ENCODE data around the gene TNS3. TPM values are rescaled to one million over a fixed set of nuclear protein-coding genes. Genes with fewer than 3 reads are reported as not detected.
A peak's percentile ranks its signal among the peaks of the same experiment; 100 is the strongest.

The TNS3 gene
- total and polyA plus RNA-seq, 5 donors from 2014 or later = 1.4 TPM; not detected in 4

- ATAC-seq (ENCODE audit: low read depth in 2 of 2) (no peak), DNase-seq (no peak)
- Histone ChIP-seq H3K27me3 (ENCODE audit: control insufficient read depth, insufficient read depth, low read length) (no peaks in the 10 kb centered on the region), H3K27ac (ENCODE audit: insufficient read depth, low read length, poor library complexity, severe bottlenecking) (no peak overlapping the region), H3K9me3 (ENCODE audit: control insufficient read depth in 2 of 2, low read length in 2 of 2) (no peaks in the 10 kb centered on the region), H3K4me3 (ENCODE audit: low read depth, low read length) (no peak overlapping the region), H3K36me3 (ENCODE audit: control insufficient read depth, insufficient read depth, low read length) (no peaks in the 10 kb centered on the region), H3K4me1 (ENCODE audit: control insufficient read depth, insufficient read depth, low read length, poor library complexity, severe bottlenecking) (no peaks in the 10 kb centered on the region)
- no peak overlapping the region for H3K4me3 Mint-ChIP-seq
- H3K27me3 Mint-ChIP-seq = no peaks in the 10 kb centered on the region
- H3K27ac Mint-ChIP-seq = no peak overlapping the region
- peaks cover 0 to 9% (median 0%) of the 10 kb centered on the region in 4 donors for H3K4me1 Mint-ChIP-seq
- no peaks in the 10 kb centered on the region for H3K36me3 Mint-ChIP-seq
- H3K9me3 Mint-ChIP-seq = peaks cover 0 to 4% (median 0%) of the 10 kb centered on the region in 7 donors
Measured at GRCh38 chr7:47480576-47481538, 101.1 kb downstream of the TNS3 start.

GRCh38 chr7:47479821-47480575 is 101.9 kb downstream of the TNS3 start:
- H3K4me3 ChIP-seq (ENCODE audit: low read depth, low read length) = no peak overlapping the region

GRCh38 chr7:47478926-47479711 is 102.8 kb downstream of the TNS3 start:
- ATAC-seq (ENCODE audit: low read depth in 2 of 2) (no peak), DNase-seq (no peak)
- H3K4me1 ChIP-seq (ENCODE audit: control insufficient read depth, insufficient read depth, low read length, poor library complexity, severe bottlenecking) = no peaks in the 10 kb centered on the region

More at GRCh38 chr7:47479821-47480575, 101.9 kb downstream of the TNS3 start:
- H3K4me1 ChIP-seq (ENCODE audit: control insufficient read depth, insufficient read depth, low read length, poor library complexity, severe bottlenecking) = no peaks in the 10 kb centered on the region
- no peak overlapping the region for H3K4me3 Mint-ChIP-seq
- ATAC-seq (ENCODE audit: low read depth in 2 of 2) (no peak), DNase-seq (no peak)
- H3K27me3 ChIP-seq (ENCODE audit: control insufficient read depth, insufficient read depth, low read length) = no peaks in the 10 kb centered on the region
- peaks cover 0 to 4% (median 0%) of the 10 kb centered on the region in 7 donors for H3K9me3 Mint-ChIP-seq
- H3K27me3 Mint-ChIP-seq = no peaks in the 10 kb centered on the region
- no peaks in the 10 kb centered on the region for H3K9me3 ChIP-seq (ENCODE audit: control insufficient read depth in 2 of 2, low read length in 2 of 2)
- no peaks in the 10 kb centered on the region for H3K36me3 ChIP-seq (ENCODE audit: control insufficient read depth, insufficient read depth, low read length)
- no peak overlapping the region for H3K27ac ChIP-seq (ENCODE audit: insufficient read depth, low read length, poor library complexity, severe bottlenecking)
- no peaks in the 10 kb centered on the region for H3K36me3 Mint-ChIP-seq
- H3K27ac Mint-ChIP-seq = no peak overlapping the region
- H3K4me1 Mint-ChIP-seq = peaks cover 0 to 9% (median 0%) of the 10 kb centered on the region in 4 donors

GRCh38 chr7:47478017-47478344 is 103.9 kb downstream of the TNS3 start:
- DNase-seq (no peak), ATAC-seq (ENCODE audit: low read depth in 2 of 2) (no peak)
- no peak overlapping the region for H3K27ac ChIP-seq (ENCODE audit: insufficient read depth, low read length, poor library complexity, severe bottlenecking)
- H3K4me1 Mint-ChIP-seq = peaks cover 0 to 9% (median 0%) of the 10 kb centered on the region in 4 donors
- peaks cover 0 to 4% (median 0%) of the 10 kb centered on the region in 7 donors for H3K9me3 Mint-ChIP-seq
- H3K4me3 ChIP-seq (ENCODE audit: low read depth, low read length) = no peak overlapping the region
- H3K27me3 Mint-ChIP-seq = no peaks in the 10 kb centered on the region
- no peaks in the 10 kb centered on the region for H3K27me3 ChIP-seq (ENCODE audit: control insufficient read depth, insufficient read depth, low read length)
- no peaks in the 10 kb centered on the region for H3K4me1 ChIP-seq (ENCODE audit: control insufficient read depth, insufficient read depth, low read length, poor library complexity, severe bottlenecking)
- H3K9me3 ChIP-seq (ENCODE audit: control insufficient read depth in 2 of 2, low read length in 2 of 2) = no peaks in the 10 kb centered on the region
- no peaks in the 10 kb centered on the region for H3K36me3 Mint-ChIP-seq
- no peak overlapping the region for H3K4me3 Mint-ChIP-seq
- no peaks in the 10 kb centered on the region for H3K36me3 ChIP-seq (ENCODE audit: control insufficient read depth, insufficient read depth, low read length)
- no peak overlapping the region for H3K27ac Mint-ChIP-seq

More at GRCh38 chr7:47478926-47479711, 102.8 kb downstream of the TNS3 start:
- Mint-ChIP-seq H3K27ac (no peak overlapping the region), H3K27me3 (no peaks in the 10 kb centered on the region), H3K36me3 (no peaks in the 10 kb centered on the region), H3K4me1 (peaks cover 0 to 9% (median 0%) of the 10 kb centered on the region in 4 donors), H3K4me3 (no peak overlapping the region), H3K9me3 (peaks cover 0 to 4% (median 0%) of the 10 kb centered on the region in 7 donors)
- no peaks in the 10 kb centered on the region for H3K9me3 ChIP-seq (ENCODE audit: control insufficient read depth in 2 of 2, low read length in 2 of 2)
- no peaks in the 10 kb centered on the region for H3K27me3 ChIP-seq (ENCODE audit: control insufficient read depth, insufficient read depth, low read length)
- H3K4me3 ChIP-seq (ENCODE audit: low read depth, low read length) = no peak overlapping the region
- H3K36me3 ChIP-seq (ENCODE audit: control insufficient read depth, insufficient read depth, low read length) = no peaks in the 10 kb centered on the region
- no peak overlapping the region for H3K27ac ChIP-seq (ENCODE audit: insufficient read depth, low read length, poor library complexity, severe bottlenecking)

GRCh38 chr7:47477191-47478016 is 104.5 kb downstream of the TNS3 start:
- H3K27me3 ChIP-seq (ENCODE audit: control insufficient read depth, insufficient read depth, low read length) = no peaks in the 10 kb centered on the region
- H3K9me3 Mint-ChIP-seq = peaks cover 0 to 2% (median 0%) of the 10 kb centered on the region in 7 donors
- no peaks in the 10 kb centered on the region for H3K36me3 ChIP-seq (ENCODE audit: control insufficient read depth, insufficient read depth, low read length)
- no peaks in the 10 kb centered on the region for H3K36me3 Mint-ChIP-seq
- no peaks in the 10 kb centered on the region for H3K4me1 ChIP-seq (ENCODE audit: control insufficient read depth, insufficient read depth, low read length, poor library complexity, severe bottlenecking)
- no peak overlapping the region for H3K27ac ChIP-seq (ENCODE audit: insufficient read depth, low read length, poor library complexity, severe bottlenecking)
- no peak for DNase-seq
- ATAC-seq (ENCODE audit: low read depth in 2 of 2) = no peak
- H3K4me1 Mint-ChIP-seq = peaks cover 0 to 9% (median 0%) of the 10 kb centered on the region in 4 donors
- H3K27ac Mint-ChIP-seq = no peak overlapping the region
- H3K9me3 ChIP-seq (ENCODE audit: control insufficient read depth in 2 of 2, low read length in 2 of 2) = no peaks in the 10 kb centered on the region
- peak overlapping the region in 1 of 4 donors; percentile 5 for H3K4me3 Mint-ChIP-seq
- H3K4me3 ChIP-seq (ENCODE audit: low read depth, low read length) = no peak overlapping the region
- H3K27me3 Mint-ChIP-seq = no peaks in the 10 kb centered on the region

- no peaks in the 10 kb centered on the region for H3K27me3 Mint-ChIP-seq
- no peak for DNase-seq
- H3K9me3 Mint-ChIP-seq = peaks cover 0 to 2% (median 0%) of the 10 kb centered on the region in 7 donors
- no peak for ATAC-seq (ENCODE audit: low read depth in 2 of 2)
- peaks cover 0 to 3% (median 0%) of the 10 kb centered on the region in 4 donors for H3K4me1 Mint-ChIP-seq
- Histone ChIP-seq H3K4me1 (ENCODE audit: control insufficient read depth, insufficient read depth, low read length, poor library complexity, severe bottlenecking) (no peaks in the 10 kb centered on the region), H3K9me3 (ENCODE audit: control insufficient read depth in 2 of 2, low read length in 2 of 2) (no peaks in the 10 kb centered on the region), H3K27me3 (ENCODE audit: control insufficient read depth, insufficient read depth, low read length) (no peaks in the 10 kb centered on the region), H3K4me3 (ENCODE audit: low read depth, low read length) (no peak overlapping the region), H3K36me3 (ENCODE audit: control insufficient read depth, insufficient read depth, low read length) (no peaks in the 10 kb centered on the region), H3K27ac (ENCODE audit: insufficient read depth, low read length, poor library complexity, severe bottlenecking) (no peak overlapping the region)
- no peak overlapping the region for H3K4me3 Mint-ChIP-seq
- peak overlapping the region in 1 of 3 donors; percentile 88 for H3K27ac Mint-ChIP-seq
- H3K36me3 Mint-ChIP-seq = no peaks in the 10 kb centered on the region
Measured at GRCh38 chr7:47475880-47476227, 106.1 kb downstream of the TNS3 start.

Data from CD4-positive, CD25-positive, alpha-beta regulatory T cell (primary cell).